Hepatocyte (in vitro differentiated cells): Measurements from ENCODE around the gene MZF1.

Experiments
- CTCF ChIP-seq: fragments of 200-600 bp; sonication (generic); IDR thresholded peaks from 2 replicates; pipeline ENCODE4 v1.5.1; 2016; ENCODE audit warnings: antibody characterized with exemption, mild to moderate bottlenecking; ENCODE audit not compliant: poor library complexity
- EZH2phosphoT487 ChIP-seq: fragments of 200-600 bp; sonication (generic); IDR thresholded peaks from one replicate; pipeline ENCODE4 v1.6.1; 2018; ENCODE audit warnings: antibody characterized with exemption, mild to moderate bottlenecking, low read depth, moderate library complexity; ENCODE audit not compliant: unreplicated experiment, severe bottlenecking

DNA sequence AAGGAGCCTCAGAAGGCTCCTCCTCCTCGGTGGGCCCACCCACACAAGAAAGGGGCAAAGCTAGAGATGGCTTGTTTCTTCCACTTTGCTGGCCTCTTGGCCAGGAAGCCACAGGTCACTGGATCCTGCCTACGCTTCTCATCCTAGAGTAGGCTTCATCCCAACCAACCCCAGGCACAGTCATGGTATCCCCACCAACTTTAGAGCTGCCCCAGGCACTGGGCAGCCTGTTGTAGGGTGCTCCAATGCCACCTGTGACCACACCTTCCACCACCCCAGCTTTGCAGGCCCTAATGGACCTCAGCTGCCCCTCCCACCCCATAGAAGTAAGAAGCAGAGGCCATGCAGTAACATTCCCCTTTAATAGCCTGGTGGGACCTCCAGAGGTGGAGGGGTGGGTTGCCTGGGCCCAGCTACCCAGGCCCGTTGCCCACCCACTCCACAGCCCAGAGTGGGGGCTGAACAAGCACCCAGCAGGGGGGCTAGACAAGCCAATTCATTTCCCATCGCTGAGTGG lies 17.7 kb downstream of the MZF1 start:
- TF ChIP-seq CTCF (no peak), EZH2phosphoT487 (no peak)
